Neuronal stem cell (in vitro differentiated cells): Measurements from ENCODE around the gene WWP2.
"Not testable (repeated sequence)": the region's sequence is repeated elsewhere in the genome, so short reads cannot be mapped to it uniquely, and the experiment has no call there.

Source experiments
- DNase-seq: peaks from one replicate; pipeline ENCODE4 v3.0.0-alpha.2; 2013; ENCODE audit warnings: low spot score
- H2AFZ ChIP-seq: one replicate; pipeline ENCODE4 v1.6.1; 2013; ENCODE audit warnings: mild to moderate bottlenecking, low read length, inconsistent platforms
- H2AK5ac ChIP-seq: 2 replicates; pipeline ENCODE4 v1.6.1; 2013; ENCODE audit warnings: low read depth, mild to moderate bottlenecking, inconsistent platforms, low read length, moderate library complexity, mixed read lengths
- H2BK120ac ChIP-seq: 2 replicates; pipeline ENCODE4 v1.6.1; 2013; ENCODE audit warnings: low read depth, mild to moderate bottlenecking, inconsistent platforms, low read length, moderate library complexity, mixed read lengths
- H2BK12ac ChIP-seq: one replicate; pipeline ENCODE4 v1.6.1; 2013; ENCODE audit warnings: low read length, inconsistent platforms
- H2BK15ac ChIP-seq: 2 replicates; pipeline ENCODE4 v1.6.1; 2013; ENCODE audit warnings: mild to moderate bottlenecking, low read length, inconsistent platforms, mixed read lengths
- H2BK5ac ChIP-seq: one replicate; pipeline ENCODE4 v1.6.1; 2013; ENCODE audit warnings: inconsistent platforms, mild to moderate bottlenecking, low read length, moderate library complexity
- H3K14ac ChIP-seq: one replicate; pipeline ENCODE4 v1.6.1; 2013; ENCODE audit warnings: low read length, inconsistent platforms
- H3K18ac ChIP-seq: 2 replicates; pipeline ENCODE4 v1.6.1; 2013; ENCODE audit warnings: low read length, inconsistent platforms
- H3K23ac ChIP-seq: 2 replicates; pipeline ENCODE4 v1.6.1; 2013; ENCODE audit warnings: low read depth, mild to moderate bottlenecking, mixed read lengths, low read length, inconsistent platforms; ENCODE audit not compliant: poor library complexity
- H3K27ac ChIP-seq: replicated peaks from 3 replicates; pipeline ENCODE4 v1.5.1; 2013; ENCODE audit warnings: low read length, inconsistent platforms
- H3K27me3 ChIP-seq, 3 experiments: 2 replicates each; pipeline ENCODE4 v1.6.1; 2013; ENCODE audit warnings: low read length in 3 of 3, mild to moderate bottlenecking in 2 of 3, inconsistent platforms in 1 of 3, low read depth in 1 of 3, mixed read lengths in 1 of 3, moderate library complexity in 1 of 3; ENCODE audit not compliant: control insufficient read depth in 3 of 3, insufficient read depth in 3 of 3
- H3K36me3 ChIP-seq, 2 donors: replicated peaks in 1 of 2; 2 replicates each; pipeline ENCODE4 v1.6.1; 2013; ENCODE audit warnings: low read length in 2 of 2; ENCODE audit not compliant: control insufficient read depth in 2 of 2, insufficient read depth in 2 of 2
- H3K4ac ChIP-seq: 2 replicates; pipeline ENCODE4 v1.6.1; 2013; ENCODE audit warnings: inconsistent platforms, mild to moderate bottlenecking, low read length, moderate library complexity
- H3K4me1 ChIP-seq, 2 donors: 1 replicate in 1 of 2; 2 replicates in 1 of 2; pipeline ENCODE4 v1.6.1; 2013; ENCODE audit warnings: low read length in 2 of 2, low read depth in 1 of 2; ENCODE audit not compliant: control insufficient read depth in 2 of 2, insufficient read depth in 1 of 2
- H3K4me2 ChIP-seq: one replicate; pipeline ENCODE4 v1.6.1; 2013; ENCODE audit warnings: mild to moderate bottlenecking, low read length, inconsistent platforms; ENCODE audit not compliant: insufficient read depth, poor library complexity, severe bottlenecking
- H3K4me3 ChIP-seq, 2 donors: 2 replicates each; pipeline ENCODE4 v1.5.1; 2013; ENCODE audit warnings: low read length in 2 of 2, mild to moderate bottlenecking in 2 of 2, inconsistent platforms in 1 of 2, moderate library complexity in 1 of 2
- H3K79me1 ChIP-seq: one replicate; pipeline ENCODE4 v1.6.1; 2013; ENCODE audit warnings: low read depth, mild to moderate bottlenecking, inconsistent platforms, low read length, moderate library complexity
- H3K9ac ChIP-seq: one replicate; pipeline ENCODE4 v1.6.1; 2013; ENCODE audit warnings: mild to moderate bottlenecking, low read depth, low read length, inconsistent platforms; ENCODE audit not compliant: poor library complexity
- H3K9me3 ChIP-seq, 2 donors: replicated peaks in 1 of 2; 2 replicates each; pipeline versions ENCODE3 to v1.6.1; 2013; ENCODE audit warnings: low read length in 2 of 2, mild to moderate bottlenecking in 2 of 2, inconsistent platforms in 1 of 2, low read depth in 1 of 2, mixed read lengths in 1 of 2, moderate library complexity in 1 of 2; ENCODE audit not compliant: control insufficient read depth in 2 of 2, insufficient read depth in 1 of 2
- H4K8ac ChIP-seq: one replicate; pipeline ENCODE4 v1.6.1; 2013; ENCODE audit warnings: low read depth, mild to moderate bottlenecking, inconsistent platforms, low read length, moderate library complexity
- H4K91ac ChIP-seq: one replicate; pipeline ENCODE4 v1.6.1; 2013; ENCODE audit warnings: low read length, low read depth, mild to moderate bottlenecking, inconsistent platforms; ENCODE audit not compliant: poor library complexity
- WGBS, 2 donors: extraction: QIAGEN DNeasy Blood & Tissue Kit; methylation state at CpG; one replicate each; pipeline ENCODE4 v1.1.7; 2013; ENCODE audit warnings: missing lambda C conversion rate in 2 of 2, mixed read lengths in 1 of 2; ENCODE audit not compliant: insufficient read length in 2 of 2, insufficient replicate concordance in 1 of 2; ENCODE audit errors: extremely low coverage in 2 of 2; 5-methylcytosine and 5-hydroxymethylcytosine counted together

The WWP2 gene

GRCh38 chr16:69821844-69822173 lies 59.7 kb downstream of the WWP2 start:
- no peak overlapping the region for H3K4me3 ChIP-seq
- no peak overlapping the region for H2AK5ac ChIP-seq
- H3K27me3 ChIP-seq = no peaks in the 10 kb centered on the region
- H2BK12ac ChIP-seq = no peak overlapping the region
- peaks cover 9 to 11% of the 10 kb centered on the region in 2 donors for H3K4me1 ChIP-seq
- no peak overlapping the region for H3K18ac ChIP-seq
- H4K91ac ChIP-seq = no peak overlapping the region
- no peak overlapping the region for H2AFZ ChIP-seq
- DNase-seq = no peak
- H3K23ac ChIP-seq = no peak overlapping the region
- H4K8ac ChIP-seq = no peak overlapping the region
- no peak overlapping the region for H3K9ac ChIP-seq
- WGBS, 2 donors = no CpG with 5 or more reads among the region's 6 CpGs
- H3K27ac ChIP-seq = no peak overlapping the region
- no peak overlapping the region for H2BK120ac ChIP-seq
- H3K14ac ChIP-seq = no peak overlapping the region
- H2BK5ac ChIP-seq = no peak overlapping the region
- H3K79me1 ChIP-seq = no peaks in the 10 kb centered on the region
- H3K9me3 ChIP-seq = peaks cover 0 to 3% of the 10 kb centered on the region in 2 donors
- H3K4me2 ChIP-seq = no peak overlapping the region
- H3K36me3 ChIP-seq = no peaks in the 10 kb centered on the region
- H3K4ac ChIP-seq = no peak overlapping the region
- H2BK15ac ChIP-seq = no peak overlapping the region

- Histone ChIP-seq H2AFZ (no peak overlapping the region), H3K36me3 (no peaks in the 10 kb centered on the region), H3K4me1 (peaks cover 9 to 11% of the 10 kb centered on the region in 2 donors), H3K23ac (no peak overlapping the region), H4K8ac (no peak overlapping the region), H3K14ac (no peak overlapping the region), H4K91ac (no peak overlapping the region), H3K27ac (no peak overlapping the region), H3K79me1 (no peaks in the 10 kb centered on the region), H3K4me2 (no peak overlapping the region), H3K9ac (no peak overlapping the region), H3K27me3 (no peaks in the 10 kb centered on the region), H2BK120ac (no peak overlapping the region), H2BK5ac (no peak overlapping the region), H3K4me3 (no peak overlapping the region), H2BK15ac (no peak overlapping the region), H3K18ac (no peak overlapping the region), H3K4ac (no peak overlapping the region), H2BK12ac (no peak overlapping the region), H2AK5ac (no peak overlapping the region), H3K9me3 (peaks cover 0 to 3% of the 10 kb centered on the region in 2 donors)
- no CpG with 5 or more reads among the region's 11 CpGs for WGBS, 2 donors
- DNase-seq = no peak
Measured at GRCh38 chr16:69822174-69822935, 60.2 kb downstream of the WWP2 start.

- no peak overlapping the region for H3K27ac ChIP-seq
- H3K27me3 ChIP-seq = no peaks in the 10 kb centered on the region
- no peaks in the 10 kb centered on the region for H3K36me3 ChIP-seq
- DNase-seq = no peak
- no CpG with 5 or more reads among the region's 10 CpGs for WGBS, 2 donors
- peaks cover 1% of the 10 kb centered on the region for H3K79me1 ChIP-seq
- H3K4me1 ChIP-seq = peaks cover 5 to 8% of the 10 kb centered on the region in 2 donors
- no peak overlapping the region for H4K91ac ChIP-seq
- no peak overlapping the region for H3K4ac ChIP-seq
- no peak overlapping the region for H2BK5ac ChIP-seq
- H3K18ac ChIP-seq = no peak overlapping the region
- H2BK12ac ChIP-seq = no peak overlapping the region
- no peak overlapping the region for H3K4me3 ChIP-seq
- no peak overlapping the region for H2AK5ac ChIP-seq
- no peaks in the 10 kb centered on the region for H3K9me3 ChIP-seq
- H3K9ac ChIP-seq = no peak overlapping the region
- no peak overlapping the region for H3K4me2 ChIP-seq
- H2BK120ac ChIP-seq = no peak overlapping the region
- H4K8ac ChIP-seq = no peak overlapping the region
- no peak overlapping the region for H3K14ac ChIP-seq
- no peak overlapping the region for H2BK15ac ChIP-seq
- no peak overlapping the region for H3K23ac ChIP-seq
- no peak overlapping the region for H2AFZ ChIP-seq
Measured at GRCh38 chr16:69823831-69824563, 61.9 kb downstream of the WWP2 start.

- H3K14ac ChIP-seq, H3K4ac ChIP-seq, H3K23ac ChIP-seq, H2BK12ac ChIP-seq, H2BK120ac ChIP-seq, H3K9me3 ChIP-seq, H2AK5ac ChIP-seq, H3K27me3 ChIP-seq, H2AFZ ChIP-seq, H3K36me3 ChIP-seq, H4K91ac ChIP-seq, H3K4me2 ChIP-seq, H3K9ac ChIP-seq, H3K4me1 ChIP-seq, H3K4me3 ChIP-seq, DNase-seq, H3K18ac ChIP-seq, H2BK5ac ChIP-seq, H4K8ac ChIP-seq, H2BK15ac ChIP-seq, H3K79me1 ChIP-seq, H3K27ac ChIP-seq: not testable (repeated sequence)
- no CpG with 5 or more reads among the region's 4 CpGs for WGBS, 2 donors
Measured at GRCh38 chr16:69824564-69825142, 62.5 kb downstream of the WWP2 start.
